Activated CD8-positive, alpha-beta memory T cell treated with anti-CD3 and anti-CD28 coated beads for 4 hours (primary cell): ENCODE results near the gene AICDA.
"Not testable (repeated sequence)": the region's sequence is repeated elsewhere in the genome, so short reads cannot be mapped to it uniquely, and the experiment has no call there.

ENCODE experiments used
- DNase-seq, 2 donors: peaks; one replicate each; pipeline ENCODE4 v3.0.0-alpha.2; 2020; ENCODE audit warnings: low read depth in 2 of 2

The AICDA gene

GRCh38 chr12:8612629-8613028, at the start of gene AICDA:
TSS of gene AICDA (minus strand) at chr12:8612859. CDS start at chr12:8612767, 92 bp downstream.
- DNase-seq = no peak

DNA sequence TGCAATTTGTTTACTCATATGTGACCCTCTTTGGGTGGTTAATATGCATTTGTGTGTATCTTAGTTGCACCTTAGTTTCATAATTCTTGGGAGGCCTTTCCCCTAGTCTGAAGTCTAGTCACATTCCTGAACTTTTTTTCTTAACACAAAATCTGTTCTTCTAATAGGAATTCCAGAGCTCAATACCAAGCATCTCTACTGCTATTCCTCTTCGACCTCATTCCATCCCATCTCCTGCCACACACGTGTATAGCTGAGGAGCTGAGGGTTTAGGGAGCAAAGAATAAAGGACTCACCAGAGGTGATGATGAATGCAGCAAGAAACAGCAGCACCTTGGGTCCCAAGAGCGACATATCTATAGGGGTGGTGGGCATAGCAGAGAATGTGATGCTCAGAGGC, 49.1 kb upstream of the AICDA start:
- no peak for DNase-seq

GRCh38 chr12:8661016-8661415, 48.4 kb upstream of the AICDA start:
- DNase-seq = no peak

DNA sequence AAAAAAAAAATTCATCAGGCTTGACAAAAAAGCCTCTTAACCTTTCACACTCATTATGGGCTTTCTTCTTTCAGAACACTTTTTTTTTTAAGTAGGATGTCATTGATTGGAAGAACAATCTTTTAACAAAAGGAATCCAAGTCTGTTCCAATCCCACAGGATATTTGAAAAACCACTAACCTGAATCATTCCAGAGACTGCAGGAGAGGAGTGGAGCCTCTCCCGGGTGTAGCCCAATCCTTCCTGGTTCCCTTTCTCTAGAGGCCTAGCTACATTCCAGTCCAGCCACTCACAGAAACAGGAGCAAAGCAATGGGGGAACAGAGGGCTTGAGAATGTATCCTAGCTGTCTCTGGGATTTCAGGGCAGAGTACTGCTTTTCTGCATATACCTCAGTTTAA, 45.7 kb upstream of the AICDA start:
- no peak for DNase-seq

DNA sequence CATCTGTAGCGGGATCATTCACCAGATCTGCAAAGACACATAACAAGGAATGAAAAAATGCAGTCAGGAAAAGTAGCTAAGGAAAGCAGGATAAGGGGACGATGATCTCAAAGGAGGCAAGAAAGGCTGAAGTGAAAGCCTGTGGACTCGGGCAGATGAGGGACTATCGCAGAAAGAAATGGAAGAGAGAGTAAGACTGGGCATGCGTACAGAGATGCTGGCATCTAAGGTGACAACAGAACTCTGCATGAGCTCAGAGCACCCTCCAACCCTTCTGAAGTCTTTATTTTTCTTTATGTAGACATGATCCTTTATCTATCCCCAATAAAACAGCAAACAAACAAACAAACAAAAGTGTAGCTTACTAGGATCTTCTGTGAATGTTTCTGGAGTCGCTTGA, 42.8 kb upstream of the AICDA start:
- DNase-seq = no peak

DNA sequence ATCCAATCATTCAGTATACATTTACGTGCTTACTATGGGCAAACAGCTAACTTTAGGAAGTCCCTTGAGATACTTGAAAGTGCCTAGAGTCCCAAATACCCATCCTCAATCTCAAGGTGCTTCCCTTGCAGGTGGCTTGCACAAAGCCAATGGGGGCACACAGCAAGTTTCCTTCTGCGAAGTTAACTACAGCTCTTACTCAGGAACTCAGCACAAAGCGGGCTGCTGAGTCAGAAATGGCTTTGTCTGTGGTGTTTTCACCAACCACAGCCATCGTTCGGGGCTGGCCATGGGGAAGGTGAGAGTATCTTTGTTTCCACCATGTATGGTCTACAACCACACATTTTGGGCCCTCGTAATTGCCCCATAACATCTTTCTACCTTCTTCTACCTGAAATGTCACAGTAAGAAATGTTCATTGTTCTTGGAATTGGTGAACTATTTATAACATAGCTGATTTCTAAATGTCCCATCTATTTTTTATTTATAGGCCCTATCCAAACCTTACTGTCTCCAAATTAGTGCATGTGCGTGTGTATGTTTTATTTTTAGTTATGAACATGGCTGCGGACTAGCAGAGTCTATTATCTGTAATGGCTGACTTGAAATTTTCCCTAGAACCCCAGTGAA, 36.0 kb upstream of the AICDA start:
- peak; percentile 13 to 19 for DNase-seq

GRCh38 chr12:8647968-8648367, 35.3 kb upstream of the AICDA start:
- no peak for DNase-seq

DNA sequence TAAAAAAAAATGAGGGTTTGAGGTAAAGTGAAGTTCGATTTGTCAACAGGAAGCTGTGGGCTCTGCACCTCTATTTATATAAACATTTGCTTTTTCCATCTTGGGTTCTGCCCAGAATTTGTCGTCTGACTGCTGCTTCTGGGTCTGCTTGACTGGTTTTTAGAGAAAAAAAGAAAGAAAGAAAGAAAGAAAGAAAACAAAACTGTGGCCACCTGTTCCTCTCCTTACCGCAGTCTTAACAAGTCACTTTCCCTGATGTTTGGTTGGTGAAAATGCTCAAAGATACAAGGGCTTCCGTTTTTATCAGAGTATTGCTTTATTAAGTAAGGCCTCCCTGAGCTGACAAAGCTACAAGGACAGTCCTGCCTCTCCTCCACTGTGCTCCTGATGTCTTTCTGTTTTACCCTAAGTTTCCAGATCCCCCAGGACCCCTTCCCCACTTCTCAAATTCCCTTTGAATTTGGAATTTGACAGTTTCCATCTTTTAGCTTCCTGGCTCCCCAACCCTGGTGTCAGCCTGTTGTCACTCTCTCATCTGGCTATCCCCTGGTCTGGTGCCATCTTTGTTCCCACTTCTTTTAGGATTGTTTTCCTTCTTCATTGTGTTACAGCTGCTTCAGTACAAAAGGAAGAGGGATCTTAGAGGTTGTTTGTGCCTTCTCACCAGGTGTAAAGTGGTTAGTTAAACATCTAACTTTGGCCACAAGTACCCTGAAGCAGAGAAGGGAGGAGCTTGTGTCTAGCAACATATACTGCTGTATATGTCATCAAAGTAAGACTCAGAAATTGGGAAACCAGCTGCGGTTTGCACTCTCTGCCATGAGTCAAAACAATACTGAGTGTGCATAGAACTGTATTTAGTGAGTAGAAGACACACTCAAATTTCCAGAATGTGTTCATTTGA, 31.9 kb upstream of the AICDA start:
- DNase-seq = peak; percentile 6 to 37

- no peak for DNase-seq
These were observed 30.1 kb upstream of the AICDA start for GRCh38 chr12:8642775-8643174.

GRCh38 chr12:8639936-8640335, 27.3 kb upstream of the AICDA start:
- DNase-seq = no peak

DNA sequence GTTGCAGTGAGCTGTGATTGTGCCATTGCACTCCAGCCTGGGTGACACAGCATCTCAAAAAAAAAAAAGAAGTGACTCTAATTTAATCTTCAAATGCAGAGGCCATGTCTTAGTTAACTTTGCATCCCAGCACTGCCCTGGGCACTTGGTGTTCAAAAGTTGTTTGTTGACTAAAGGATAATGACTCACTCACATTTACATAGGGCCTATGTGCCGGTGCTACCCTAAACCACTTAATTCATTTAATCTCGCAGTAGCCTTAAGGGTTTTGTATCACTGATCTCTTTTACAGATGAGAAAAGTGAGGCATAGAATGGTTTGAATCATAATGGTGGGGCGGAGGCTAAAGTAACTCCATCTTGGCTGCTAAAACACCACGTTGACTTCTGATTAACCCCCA, 26.3 kb upstream of the AICDA start:
- no peak for DNase-seq

GRCh38 chr12:8637666-8638065, 25.0 kb upstream of the AICDA start:
- DNase-seq = no peak

DNA sequence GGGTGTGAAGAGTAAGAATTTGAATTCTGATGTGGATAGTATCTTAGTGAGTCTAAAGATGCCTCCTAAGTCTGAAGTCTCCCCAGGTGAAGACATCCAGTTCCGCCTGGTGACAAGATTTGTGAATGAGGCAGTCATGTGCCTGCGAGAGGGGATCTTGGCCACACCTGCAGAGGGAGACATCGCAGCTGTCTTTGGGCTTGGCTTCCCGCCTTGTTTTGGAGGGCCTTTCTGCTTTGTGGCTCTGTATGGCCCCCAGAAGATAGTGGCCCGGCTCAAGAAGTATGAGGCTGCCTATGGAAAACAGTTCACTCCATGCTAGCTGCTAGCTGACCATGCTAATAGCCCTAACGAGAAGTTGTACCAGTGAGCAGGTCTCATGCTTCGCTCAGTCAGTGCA, 24.6 kb upstream of the AICDA start:
- DNase-seq = no peak

DNA sequence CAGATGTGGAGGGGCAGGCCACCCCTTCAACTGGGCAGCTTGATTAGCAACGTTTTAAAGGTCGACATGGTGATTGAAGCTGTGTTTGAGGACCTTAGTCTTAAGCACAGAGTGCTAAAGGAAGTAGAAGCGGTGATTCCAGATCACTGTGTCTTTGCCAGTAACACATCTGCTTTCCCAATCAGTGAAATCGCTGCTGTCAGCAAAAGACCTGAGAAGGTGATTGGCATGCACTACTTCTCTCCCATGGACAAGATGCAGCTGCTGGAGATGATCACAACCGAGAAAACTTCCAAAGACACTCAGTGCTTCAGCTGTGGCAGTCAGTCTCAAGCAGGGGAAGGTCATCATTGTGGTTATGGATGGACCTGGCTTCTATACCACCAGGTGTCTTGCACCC, 23.9 kb upstream of the AICDA start:
- DNase-seq = no peak

DNA sequence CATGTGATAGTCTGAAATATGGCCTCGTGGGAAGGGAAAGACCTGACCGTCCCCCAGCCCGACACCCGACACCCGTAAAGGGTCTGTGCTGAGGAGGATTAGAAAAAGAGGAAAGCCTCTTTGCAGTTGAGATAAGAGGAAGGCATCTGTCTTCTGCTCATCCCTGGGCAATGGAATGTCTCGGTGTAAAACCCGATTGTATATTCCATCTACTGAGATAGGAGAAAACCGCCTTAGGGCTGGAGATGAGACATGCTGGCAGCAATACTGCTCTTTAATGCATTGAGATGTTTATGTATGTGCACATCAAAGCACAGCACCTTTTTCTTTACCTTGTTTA, 23.3 kb upstream of the AICDA start:
- DNase-seq = not testable (repeated sequence)

- DNase-seq = not testable (repeated sequence)
These were observed 22.8 kb upstream of the AICDA start for GRCh38 chr12:8635342-8636006.

DNA sequence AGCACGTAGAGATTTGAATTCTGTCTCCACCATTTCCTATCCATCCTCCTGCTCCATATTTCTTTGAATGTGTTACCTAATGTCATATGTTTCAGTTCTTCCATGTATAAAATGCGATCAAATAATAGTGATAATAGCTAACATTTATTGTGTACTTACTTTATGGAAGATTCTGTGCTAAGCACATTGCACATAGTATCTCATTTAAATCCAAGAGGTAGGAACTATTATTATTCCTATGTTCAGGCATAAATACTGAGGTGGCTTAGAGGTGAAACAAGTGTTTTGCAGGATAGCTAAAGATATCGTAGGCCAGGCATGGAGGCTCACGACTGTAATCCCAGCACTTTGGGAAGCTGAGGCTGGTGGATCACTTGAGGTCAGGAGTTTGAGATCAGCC, 17.5 kb upstream of the AICDA start:
- no peak for DNase-seq

DNA sequence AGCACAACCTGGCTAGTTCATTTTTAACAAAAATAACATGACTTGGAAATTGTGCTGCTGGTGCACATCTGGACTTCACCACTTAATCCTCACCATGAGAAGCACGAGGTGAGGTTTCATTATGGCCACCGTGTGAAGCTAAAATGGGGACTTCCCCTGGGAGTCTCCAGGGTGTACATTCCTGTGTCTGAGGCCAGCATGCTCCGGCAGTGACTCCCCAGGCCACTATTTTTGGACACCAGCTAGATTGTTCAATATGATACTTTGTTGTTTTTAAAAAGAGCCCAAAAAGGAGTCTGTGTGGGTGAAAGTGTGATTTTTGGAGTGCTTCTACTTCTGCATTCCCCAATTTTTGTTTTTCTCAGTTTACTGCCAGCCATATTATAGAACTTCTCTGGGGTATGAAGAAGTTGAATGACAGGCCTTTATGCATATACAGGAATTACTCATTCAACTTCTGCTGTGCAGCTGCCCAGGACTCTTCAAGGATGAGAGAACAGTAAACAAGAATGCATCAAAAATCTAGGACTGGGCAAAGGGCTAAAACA, 16.9 kb upstream of the AICDA start:
- no peak for DNase-seq

DNA sequence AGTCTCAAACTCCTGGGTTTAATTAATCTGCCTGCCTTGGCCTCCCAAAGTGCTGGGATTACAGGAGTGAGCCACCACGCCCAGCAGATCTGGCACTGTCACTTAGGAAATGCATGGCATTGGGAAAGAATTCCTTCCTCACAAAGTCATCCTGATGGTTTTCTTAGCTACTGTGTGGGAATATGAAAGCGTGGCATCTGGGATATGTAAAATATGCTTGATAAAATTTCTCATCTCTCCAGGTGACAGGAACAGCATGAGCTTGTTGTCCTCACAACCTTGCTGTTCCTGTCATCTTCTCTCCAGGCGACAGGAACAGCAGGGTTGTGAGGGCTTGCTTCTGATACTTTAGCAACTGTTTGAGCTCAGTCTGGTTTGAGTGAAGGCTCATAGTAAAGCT, 16.1 kb upstream of the AICDA start:
- no peak for DNase-seq

GRCh38 chr12:8624750-8625149, 12.1 kb upstream of the AICDA start:
- not testable (repeated sequence) for DNase-seq

GRCh38 chr12:8622646-8623045, 10.0 kb upstream of the AICDA start:
- no peak for DNase-seq

- no peak for DNase-seq
These were observed 2.5 kb upstream of the AICDA start for GRCh38 chr12:8615206-8615605.

- not testable (repeated sequence) for DNase-seq
These were observed 1.2 kb upstream of the AICDA start for GRCh38 chr12:8613881-8614280.
